ENCODE measurements around the gene IRF8.

DNA sequence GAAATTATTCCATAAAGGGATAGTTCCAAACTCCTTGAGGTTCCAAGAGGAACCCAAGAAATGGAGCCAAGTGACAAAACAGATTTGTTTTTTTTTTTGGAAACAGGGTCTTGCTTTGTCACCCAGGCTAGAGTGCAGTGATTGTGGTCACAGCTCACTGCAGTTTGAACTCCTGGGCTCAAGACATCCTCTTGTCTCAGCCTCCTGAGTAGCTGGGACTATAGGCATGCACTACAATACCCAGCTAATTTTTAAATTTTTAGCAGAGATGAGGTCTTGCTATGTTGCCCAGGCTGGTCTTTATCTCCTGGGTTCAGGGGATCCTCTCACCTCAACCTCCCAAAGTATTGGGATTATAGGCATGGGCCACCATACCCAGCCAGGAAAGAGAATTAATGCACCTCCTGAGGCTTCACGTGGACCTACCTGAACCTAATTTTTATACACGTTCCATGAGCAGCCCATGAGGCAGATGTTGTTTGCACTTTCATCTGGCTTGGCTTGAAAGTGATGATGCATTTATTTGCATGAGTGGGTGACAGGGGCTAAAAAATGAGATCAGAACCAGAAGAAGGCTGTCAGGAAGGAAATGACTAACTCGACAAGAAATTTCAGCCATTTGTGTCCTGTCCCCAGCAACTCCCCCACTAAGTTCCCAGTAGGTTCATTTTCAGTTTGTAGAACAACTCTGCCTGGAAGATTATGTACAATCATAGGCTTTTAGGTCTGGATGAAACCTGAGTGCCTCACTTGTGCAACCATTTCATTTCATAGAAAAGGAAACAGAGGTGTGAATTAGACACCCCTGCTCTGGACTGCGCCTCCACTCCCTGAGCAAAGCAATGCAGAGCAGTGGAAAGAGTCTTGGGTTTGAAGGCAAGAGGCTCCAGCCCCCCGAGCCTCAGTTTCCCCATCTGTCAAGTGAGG, 10.3 kb upstream of the IRF8 start:
- no peak for TF ChIP-seq POLR2A (IDR thresholded peaks at IDR 0.05)
- TF ChIP-seq CTCF (IDR thresholded peaks at IDR 0.05) = no peak
